Activated CD8-positive, alpha-beta memory T cell treated with anti-CD3 and anti-CD28 coated beads for 24 hours (primary cell): Measurements from ENCODE around the gene PIK3R6.
"Not testable (repeated sequence)": the region's sequence is repeated elsewhere in the genome, so short reads cannot be mapped to it uniquely, and the experiment has no call there.

Experiments
- DNase-seq: peaks from one replicate; pipeline ENCODE4 v3.0.0-alpha.2; 2020

The PIK3R6 gene

GRCh38 chr17:8872036-8872704 is 4.7 kb upstream of the PIK3R6 start:
- no peak for DNase-seq

- DNase-seq = no peak
Measured at GRCh38 chr17:8871081-8871581, 3.7 kb upstream of the PIK3R6 start.

- no peak for DNase-seq
Measured at GRCh38 chr17:8870406-8871040, 3.0 kb upstream of the PIK3R6 start.

GRCh38 chr17:8869114-8869815 is 1.8 kb upstream of the PIK3R6 start:
- DNase-seq = peak; percentile 33

- DNase-seq = peak; percentile 49
Measured at GRCh38 chr17:8868529-8868951, 1.1 kb upstream of the PIK3R6 start.

- no peak for DNase-seq
Measured at GRCh38 chr17:8868092-8868491, 618 bp upstream of the PIK3R6 start.

- peak; percentile 32 for DNase-seq
Measured at GRCh38 chr17:8865811-8866210, 1.7 kb downstream of the PIK3R6 start.

- peak; percentile 26 for DNase-seq
Measured at GRCh38 chr17:8865385-8865784, 2.1 kb downstream of the PIK3R6 start.

- peak; percentile 51 for DNase-seq
Measured at GRCh38 chr17:8862213-8863056, 5.0 kb downstream of the PIK3R6 start.

- DNase-seq = peak; percentile 30
Measured at GRCh38 chr17:8861495-8862181, 5.8 kb downstream of the PIK3R6 start.

GRCh38 chr17:8859804-8860430 is 7.6 kb downstream of the PIK3R6 start:
- peak; percentile 44 for DNase-seq

- no peak for DNase-seq
Measured at GRCh38 chr17:8859027-8859803, 8.3 kb downstream of the PIK3R6 start.

- DNase-seq = no peak
Measured at GRCh38 chr17:8857919-8858318, 9.6 kb downstream of the PIK3R6 start.

- peak; percentile 28 for DNase-seq
Measured at GRCh38 chr17:8856869-8857575, 10.5 kb downstream of the PIK3R6 start.

GRCh38 chr17:8856205-8856603 is 11.3 kb downstream of the PIK3R6 start:
- DNase-seq = not testable (repeated sequence)

- DNase-seq = no peak
Measured at GRCh38 chr17:8855477-8856204, 11.8 kb downstream of the PIK3R6 start.

GRCh38 chr17:8851600-8851999 is 15.9 kb downstream of the PIK3R6 start:
- no peak for DNase-seq

- DNase-seq = no peak
Measured at GRCh38 chr17:8849311-8850041, 18.0 kb downstream of the PIK3R6 start.

- DNase-seq = no peak
Measured at GRCh38 chr17:8847891-8848290, 19.6 kb downstream of the PIK3R6 start.
